ENCODE data around the gene CBX7.

- TF ChIP-seq NFIC (IDR thresholded peaks at IDR 0.05), result no peak
- no peak for TF ChIP-seq EGR1 (IDR thresholded peaks at IDR 0.05)
- no peak for TF ChIP-seq YY1 (IDR thresholded peaks at IDR 0.05; ENCODE audit: low read depth)
- TF ChIP-seq REST (IDR thresholded peaks at IDR 0.05; ENCODE audit: low read depth), result no peak
- no peak for TF ChIP-seq RAD21 (IDR thresholded peaks at IDR 0.05; ENCODE audit: low read depth)
- TF ChIP-seq TAF1 (IDR thresholded peaks at IDR 0.05; ENCODE audit: low read depth), result no peak
- no peak for TF ChIP-seq CREB1 (IDR thresholded peaks at IDR 0.05; ENCODE audit: low read depth)
- TF ChIP-seq TEAD4 (IDR thresholded peaks at IDR 0.05), result no peak
- no peak for TF ChIP-seq FOXM1 (IDR thresholded peaks at IDR 0.05; ENCODE audit: borderline replicate concordance, low read depth)
Measured at GRCh38 chr22:39197578-39197977, 45.1 kb upstream of the CBX7 start.

All from Ishikawa (cell line).